Lung (tissue), 12 donors: ENCODE data around the gene ASRGL1. TPM values are rescaled to one million over a fixed set of nuclear protein-coding genes. Genes with fewer than 3 reads are reported as not detected.
A peak's percentile ranks its signal among the peaks of the same experiment; 100 is the strongest.

Experiments
- ATAC-seq: fragments of 200-7000 bp; cut with Tn5 transposase; one replicate; pipeline ENCODE4 v1.9.1; 2020; ENCODE audit warnings: moderate number of reproducible peaks; ENCODE audit not compliant: insufficient read depth, low FRiP score
- DNase-seq, 3 donors: peaks; one replicate each; pipeline ENCODE4 v3.0.0-alpha.2; 2013 to 2017
- H3K27ac ChIP-seq, 2 donors: one replicate each; pipeline ENCODE4 v1.5.1; 2013; ENCODE audit warnings: mild to moderate bottlenecking in 2 of 2, moderate library complexity in 2 of 2, control low read depth in 1 of 2, inconsistent platforms in 1 of 2, low read depth in 1 of 2, low read length in 1 of 2
- H3K27me3 ChIP-seq, 3 donors: one replicate each; pipeline ENCODE4 v1.5.1; 2013; ENCODE audit warnings: low read length in 2 of 3; ENCODE audit not compliant: control insufficient read depth in 3 of 3, insufficient read depth in 3 of 3
- H3K36me3 ChIP-seq, 4 donors: one replicate each; pipeline ENCODE4 v1.5.1; 2013; ENCODE audit warnings: low read length in 4 of 4, mild to moderate bottlenecking in 1 of 4, moderate library complexity in 1 of 4; ENCODE audit not compliant: control insufficient read depth in 4 of 4, insufficient read depth in 4 of 4
- H3K4me1 ChIP-seq, 5 donors: one replicate each; pipeline ENCODE4 v1.5.1; 2013; ENCODE audit warnings: low read length in 5 of 5, mild to moderate bottlenecking in 2 of 5, moderate library complexity in 1 of 5; ENCODE audit not compliant: control insufficient read depth in 5 of 5, insufficient read depth in 5 of 5
- H3K4me3 ChIP-seq: one replicate; pipeline ENCODE4 v1.5.1; 2013; ENCODE audit warnings: mild to moderate bottlenecking, control low read depth, moderate library complexity
- H3K9ac ChIP-seq, 2 donors: one replicate each; pipeline ENCODE4 v1.5.1; 2013; ENCODE audit warnings: low read length in 2 of 2, control low read depth in 1 of 2; ENCODE audit not compliant: insufficient read depth in 1 of 2
- H3K9me3 ChIP-seq, 4 donors: one replicate each; pipeline ENCODE4 v1.5.1; 2013; ENCODE audit warnings: low read length in 3 of 4, mild to moderate bottlenecking in 1 of 4, moderate library complexity in 1 of 4; ENCODE audit not compliant: control insufficient read depth in 4 of 4, insufficient read depth in 3 of 4
- CTCF ChIP-seq: IDR thresholded peaks from 2 replicates; pipeline ENCODE4 v1.5.1; 2012; ENCODE audit warnings: mild to moderate bottlenecking; ENCODE audit errors: control extremely low read depth, extremely low read depth
- WGBS, 2 donors: extraction: QIAGEN DNeasy Blood & Tissue Kit; methylation state at CpG; one replicate each; pipeline ENCODE4 v1.1.7; 2013; 5-methylcytosine and 5-hydroxymethylcytosine counted together
- polyA plus RNA-seq, 2 donors: library from polyadenylated mRNA; stranded (reverse); fragments of 200-250 nt; gene quantifications; one replicate each; pipeline ENCODE4 v1.2.1, GENCODE V29; 2013
- total RNA-seq, 2 donors: library from RNA; depleted of rRNA in 1 of 2; stranded (reverse); fragments of >200 nt in 1 of 2; gene quantifications; one replicate each; pipeline ENCODE4 v1.2.1, GENCODE V29; 2014 to 2021
- donor health status: control.
- donor health status: control.
- donor health status: Bipolar disorder and iron deficiency.
- donor health status: healthy.
- donor health status: DM: yes; HTN: yes; CAD: no.

ASRGL1 gene
- total and polyA plus RNA-seq, 4 donors = 6.3 to 36.1 (median 28.2) TPM

GRCh38 chr11:62404435-62404834 lies 67.2 kb downstream of the ASRGL1 start:
- Histone ChIP-seq H3K27me3 (no peaks in the 10 kb centered on the region), H3K9me3 (no peaks in the 10 kb centered on the region), H3K4me3 (no peak overlapping the region), H3K9ac (no peak overlapping the region), H3K4me1 (peaks cover 3 to 45% (median 18%) of the 10 kb centered on the region in 5 donors), H3K36me3 (no peaks in the 10 kb centered on the region), H3K27ac (no peak overlapping the region)
- 95 to 98% methylated on average over 6 of the region's 6 CpGs for WGBS, 2 donors
- ATAC-seq (no peak), DNase-seq (no peak)
- no peak for TF ChIP-seq CTCF

GRCh38 chr11:62404901-62405300 lies 67.7 kb downstream of the ASRGL1 start:
- 83 to 90% methylated on average over 5 of the region's 5 CpGs for WGBS, 2 donors
- H3K27ac ChIP-seq = no peak overlapping the region
- TF ChIP-seq CTCF = no peak

GRCh38 chr11:62406034-62406433 lies 68.8 kb downstream of the ASRGL1 start:
- no peak overlapping the region for H3K27ac ChIP-seq
- no peak for ATAC-seq
- H3K4me1 ChIP-seq = peaks cover 0 to 29% (median 12%) of the 10 kb centered on the region in 5 donors
- TF ChIP-seq CTCF = no peak
- H3K9me3 ChIP-seq = no peaks in the 10 kb centered on the region
- no peaks in the 10 kb centered on the region for H3K27me3 ChIP-seq
- no peaks in the 10 kb centered on the region for H3K36me3 ChIP-seq
- peak in 2 of 3 donors; percentile 62 to 67 for DNase-seq
- H3K4me3 ChIP-seq = no peak overlapping the region
- 70 to 86% methylated on average over 4 of the region's 4 CpGs for WGBS, 2 donors
- no peak overlapping the region for H3K9ac ChIP-seq

More at GRCh38 chr11:62404901-62405300, 67.7 kb downstream of the ASRGL1 start:
- DNase-seq (no peak), ATAC-seq (no peak)
- no peak overlapping the region for H3K9ac ChIP-seq
- no peaks in the 10 kb centered on the region for H3K36me3 ChIP-seq
- peaks cover 3 to 40% (median 14%) of the 10 kb centered on the region in 5 donors for H3K4me1 ChIP-seq
- H3K9me3 ChIP-seq = no peaks in the 10 kb centered on the region
- H3K27me3 ChIP-seq = no peaks in the 10 kb centered on the region
- no peak overlapping the region for H3K4me3 ChIP-seq

- Histone ChIP-seq H3K27ac (no peak overlapping the region), H3K36me3 (no peaks in the 10 kb centered on the region), H3K9me3 (no peaks in the 10 kb centered on the region), H3K4me1 (peaks cover 0 to 12% (median 0%) of the 10 kb centered on the region in 5 donors), H3K27me3 (no peaks in the 10 kb centered on the region), H3K4me3 (no peak overlapping the region), H3K9ac (no peak overlapping the region)
- no peak for TF ChIP-seq CTCF
- DNase-seq (no peak), ATAC-seq (no peak)
- whole genome bisulfite sequencing, 2 donors = 90 to 91% methylated on average over 8 of the region's 8 CpGs
Observed at GRCh38 chr11:62409831-62410230, 72.6 kb downstream of the ASRGL1 start.
